Stimulated activated memory B cell treated with anti-CD40 and anti-IgM and Interleukin-4, amounts not matched to agents 10 μg/mL and 1 μg/mL and 100 μg/mL, for 72 hours (primary cell): ENCODE results near the gene UCHL3.

Source experiments
- ATAC-seq: fragments of 150-1000 bp; cut with Tn5 transposase; 2 replicates; pipeline ENCODE4 v1.10.0; 2021
- H3K27ac Mint-ChIP-seq: one replicate; pipeline ENCODE4 v1.8.0; 2022; ENCODE audit warnings: mild to moderate bottlenecking, mixed read lengths
- H3K27me3 Mint-ChIP-seq: one replicate; pipeline ENCODE4 v1.8.0; 2022; ENCODE audit warnings: mixed read lengths
- H3K36me3 Mint-ChIP-seq: one replicate; pipeline ENCODE4 v1.8.0; 2022; ENCODE audit warnings: mixed read lengths
- H3K4me1 Mint-ChIP-seq: one replicate; pipeline ENCODE4 v1.8.0; 2022; ENCODE audit warnings: mixed read lengths
- H3K4me3 Mint-ChIP-seq: one replicate; pipeline ENCODE4 v1.8.0; 2022; ENCODE audit warnings: mild to moderate bottlenecking, moderate library complexity, mixed read lengths
- H3K9me3 Mint-ChIP-seq: one replicate; pipeline ENCODE4 v1.8.0; 2022; ENCODE audit warnings: mixed read lengths

Gene UCHL3

GRCh38 chr13:75581874-75582640, 32.5 kb downstream of the UCHL3 start:
- Mint-ChIP-seq H3K4me3 (no peak overlapping the region), H3K36me3 (peaks cover 49% of the 10 kb centered on the region)

GRCh38 chr13:75583091-75583490, 33.5 kb downstream of the UCHL3 start:
- Mint-ChIP-seq H3K4me3 (no peak overlapping the region), H3K27ac (no peak overlapping the region), H3K4me1 (peaks cover 23% of the 10 kb centered on the region), H3K9me3 (peaks cover 6% of the 10 kb centered on the region), H3K27me3 (no peaks in the 10 kb centered on the region), H3K36me3 (peaks cover 54% of the 10 kb centered on the region)
- ATAC-seq, result no peak

More at GRCh38 chr13:75581874-75582640, 32.5 kb downstream of the UCHL3 start:
- no peak for ATAC-seq
- Mint-ChIP-seq H3K4me1 (peaks cover 16% of the 10 kb centered on the region), H3K27ac (no peak overlapping the region), H3K27me3 (no peaks in the 10 kb centered on the region), H3K9me3 (peaks cover 6% of the 10 kb centered on the region)

- H3K4me3 Mint-ChIP-seq, result no peak overlapping the region
- H3K9me3 Mint-ChIP-seq, result peaks cover 6% of the 10 kb centered on the region
These were observed 35.6 kb downstream of the UCHL3 start for GRCh38 chr13:75585153-75585552.

GRCh38 chr13:75587679-75588078, 38.1 kb downstream of the UCHL3 start:
- Mint-ChIP-seq H3K9me3 (peaks cover 6% of the 10 kb centered on the region), H3K36me3 (peaks cover 54% of the 10 kb centered on the region)

More at GRCh38 chr13:75585153-75585552, 35.6 kb downstream of the UCHL3 start:
- Mint-ChIP-seq H3K36me3 (peaks cover 52% of the 10 kb centered on the region), H3K27me3 (no peaks in the 10 kb centered on the region), H3K4me1 (peaks cover 23% of the 10 kb centered on the region), H3K27ac (no peak overlapping the region)
- no peak for ATAC-seq

GRCh38 chr13:75596657-75597182, 47.1 kb downstream of the UCHL3 start:
- no peak overlapping the region for H3K4me3 Mint-ChIP-seq
- H3K9me3 Mint-ChIP-seq, result no peaks in the 10 kb centered on the region
- peaks cover 41% of the 10 kb centered on the region for H3K36me3 Mint-ChIP-seq
- H3K4me1 Mint-ChIP-seq, result no peaks in the 10 kb centered on the region
- ATAC-seq, result no peak
- no peaks in the 10 kb centered on the region for H3K27me3 Mint-ChIP-seq
- H3K27ac Mint-ChIP-seq, result no peak overlapping the region

More at GRCh38 chr13:75587679-75588078, 38.1 kb downstream of the UCHL3 start:
- ATAC-seq, result no peak
- Mint-ChIP-seq H3K4me1 (peaks cover 23% of the 10 kb centered on the region), H3K27ac (peak overlapping the region; percentile 49), H3K4me3 (no peak overlapping the region), H3K27me3 (no peaks in the 10 kb centered on the region)

GRCh38 chr13:75600371-75600770, 50.8 kb downstream of the UCHL3 start:
- H3K27me3 Mint-ChIP-seq, result no peaks in the 10 kb centered on the region

GRCh38 chr13:75603038-75603437, 53.4 kb downstream of the UCHL3 start:
- no peak overlapping the region for H3K4me3 Mint-ChIP-seq
- peaks cover 37% of the 10 kb centered on the region for H3K36me3 Mint-ChIP-seq
- ATAC-seq, result no peak
- H3K4me1 Mint-ChIP-seq, result no peaks in the 10 kb centered on the region
- no peak overlapping the region for H3K27ac Mint-ChIP-seq
- no peaks in the 10 kb centered on the region for H3K9me3 Mint-ChIP-seq
- no peaks in the 10 kb centered on the region for H3K27me3 Mint-ChIP-seq

More at GRCh38 chr13:75600371-75600770, 50.8 kb downstream of the UCHL3 start:
- Mint-ChIP-seq H3K36me3 (peaks cover 39% of the 10 kb centered on the region), H3K4me1 (no peaks in the 10 kb centered on the region), H3K9me3 (no peaks in the 10 kb centered on the region), H3K4me3 (no peak overlapping the region), H3K27ac (no peak overlapping the region)
- ATAC-seq, result no peak

- ATAC-seq, result no peak
- Mint-ChIP-seq H3K36me3 (peaks cover 29% of the 10 kb centered on the region), H3K4me1 (no peaks in the 10 kb centered on the region), H3K9me3 (no peaks in the 10 kb centered on the region), H3K27ac (no peak overlapping the region), H3K27me3 (no peaks in the 10 kb centered on the region), H3K4me3 (no peak overlapping the region)
These were observed 57.9 kb downstream of the UCHL3 start for GRCh38 chr13:75607447-75607846.

- ATAC-seq, result no peak
- no peaks in the 10 kb centered on the region for H3K9me3 Mint-ChIP-seq
- H3K27me3 Mint-ChIP-seq, result no peaks in the 10 kb centered on the region
- H3K36me3 Mint-ChIP-seq, result peaks cover 46% of the 10 kb centered on the region
- H3K4me3 Mint-ChIP-seq, result no peak overlapping the region
- H3K4me1 Mint-ChIP-seq, result no peaks in the 10 kb centered on the region
- H3K27ac Mint-ChIP-seq, result no peak overlapping the region
These were observed 60.9 kb downstream of the UCHL3 start for GRCh38 chr13:75610466-75610865.

GRCh38 chr13:75612354-75612753, 62.8 kb downstream of the UCHL3 start:
- peaks cover 41% of the 10 kb centered on the region for H3K36me3 Mint-ChIP-seq
- no peak overlapping the region for H3K4me3 Mint-ChIP-seq
- no peaks in the 10 kb centered on the region for H3K4me1 Mint-ChIP-seq
- no peaks in the 10 kb centered on the region for H3K9me3 Mint-ChIP-seq
- H3K27ac Mint-ChIP-seq, result no peak overlapping the region
- H3K27me3 Mint-ChIP-seq, result no peaks in the 10 kb centered on the region
- no peak for ATAC-seq

GRCh38 chr13:75617230-75617629, 67.6 kb downstream of the UCHL3 start:
- peaks cover 40% of the 10 kb centered on the region for H3K36me3 Mint-ChIP-seq
- H3K27me3 Mint-ChIP-seq, result no peaks in the 10 kb centered on the region

GRCh38 chr13:75618308-75618707, 68.7 kb downstream of the UCHL3 start:
- H3K4me1 Mint-ChIP-seq, result no peaks in the 10 kb centered on the region
- H3K27me3 Mint-ChIP-seq, result no peaks in the 10 kb centered on the region
- H3K9me3 Mint-ChIP-seq, result no peaks in the 10 kb centered on the region
- H3K36me3 Mint-ChIP-seq, result peaks cover 36% of the 10 kb centered on the region
- H3K4me3 Mint-ChIP-seq, result no peak overlapping the region
- no peak for ATAC-seq
- H3K27ac Mint-ChIP-seq, result no peak overlapping the region

More at GRCh38 chr13:75617230-75617629, 67.6 kb downstream of the UCHL3 start:
- Mint-ChIP-seq H3K4me3 (no peak overlapping the region), H3K27ac (no peak overlapping the region), H3K9me3 (no peaks in the 10 kb centered on the region), H3K4me1 (no peaks in the 10 kb centered on the region)
- no peak for ATAC-seq

- H3K27ac Mint-ChIP-seq, result no peak overlapping the region
- no peaks in the 10 kb centered on the region for H3K9me3 Mint-ChIP-seq
- peaks cover 37% of the 10 kb centered on the region for H3K36me3 Mint-ChIP-seq
- no peaks in the 10 kb centered on the region for H3K27me3 Mint-ChIP-seq
- no peak overlapping the region for H3K4me3 Mint-ChIP-seq
- no peak for ATAC-seq
- no peaks in the 10 kb centered on the region for H3K4me1 Mint-ChIP-seq
These were observed 70.4 kb downstream of the UCHL3 start for GRCh38 chr13:75620020-75620419.

GRCh38 chr13:75621147-75621546, 71.6 kb downstream of the UCHL3 start:
- ATAC-seq, result no peak
- Mint-ChIP-seq H3K9me3 (no peaks in the 10 kb centered on the region), H3K36me3 (peaks cover 39% of the 10 kb centered on the region), H3K27ac (no peak overlapping the region), H3K4me3 (no peak overlapping the region), H3K27me3 (no peaks in the 10 kb centered on the region), H3K4me1 (no peaks in the 10 kb centered on the region)

- no peaks in the 10 kb centered on the region for H3K27me3 Mint-ChIP-seq
- no peak overlapping the region for H3K27ac Mint-ChIP-seq
- no peak overlapping the region for H3K4me3 Mint-ChIP-seq
- ATAC-seq, result no peak
- no peaks in the 10 kb centered on the region for H3K9me3 Mint-ChIP-seq
- no peaks in the 10 kb centered on the region for H3K4me1 Mint-ChIP-seq
- H3K36me3 Mint-ChIP-seq, result peaks cover 30% of the 10 kb centered on the region
These were observed 79.2 kb downstream of the UCHL3 start for GRCh38 chr13:75628801-75629200.

GRCh38 chr13:75633285-75633684, 83.7 kb downstream of the UCHL3 start:
- peaks cover 6% of the 10 kb centered on the region for H3K4me1 Mint-ChIP-seq
- H3K9me3 Mint-ChIP-seq, result no peaks in the 10 kb centered on the region
- no peak overlapping the region for H3K4me3 Mint-ChIP-seq
- no peaks in the 10 kb centered on the region for H3K36me3 Mint-ChIP-seq
- no peak for ATAC-seq
- H3K27me3 Mint-ChIP-seq, result no peaks in the 10 kb centered on the region
- no peak overlapping the region for H3K27ac Mint-ChIP-seq
